ENCODE measurements around the gene OST4.

The OST4 gene

DNA sequence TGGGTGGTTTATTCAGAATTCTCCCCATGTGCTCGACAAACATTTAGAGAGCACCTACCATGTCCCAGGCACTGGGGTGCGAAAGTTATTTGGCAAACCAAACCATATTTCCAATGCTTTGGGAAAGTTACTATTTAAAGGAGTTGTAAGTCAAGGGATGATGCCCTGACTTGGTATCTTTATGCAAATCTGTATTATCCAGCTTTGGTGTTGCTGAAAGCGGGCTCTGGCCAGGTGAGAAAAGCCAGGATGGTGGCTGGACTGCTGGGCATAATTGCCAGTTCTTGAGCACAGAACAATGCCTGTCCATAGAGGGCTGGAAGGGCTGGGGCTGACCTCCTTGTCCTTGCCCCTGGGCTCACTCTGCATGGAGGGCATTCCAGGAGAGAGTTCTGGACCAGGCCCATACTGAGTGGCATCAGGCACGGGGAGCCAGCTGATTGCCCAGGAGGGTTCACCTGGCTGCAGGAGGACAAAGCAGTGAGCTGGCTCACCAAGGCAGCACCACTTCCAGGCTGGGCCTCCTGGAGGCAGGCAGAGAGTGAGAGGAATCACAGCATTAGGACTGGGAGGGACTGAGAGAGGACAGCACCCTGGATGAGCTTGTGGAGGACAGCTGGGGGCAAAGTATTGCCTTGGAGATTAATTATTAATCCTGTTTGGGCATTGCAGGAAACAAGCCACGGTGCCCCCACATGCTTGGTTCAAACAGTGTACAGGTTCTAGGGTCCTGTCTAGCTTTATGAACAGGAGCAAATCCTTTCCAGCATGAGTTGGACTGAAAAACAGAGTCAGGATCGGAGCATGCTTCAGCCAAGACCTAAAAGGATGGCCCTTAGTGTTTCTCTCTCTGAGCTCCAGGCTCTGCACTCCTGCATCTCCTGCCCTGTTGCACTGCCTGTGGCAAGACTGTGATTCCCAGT, 22.2 kb upstream of the OST4 start:
- no peak for DNase-seq (ENCODE audit: low read depth in 2 of 2)

DNA sequence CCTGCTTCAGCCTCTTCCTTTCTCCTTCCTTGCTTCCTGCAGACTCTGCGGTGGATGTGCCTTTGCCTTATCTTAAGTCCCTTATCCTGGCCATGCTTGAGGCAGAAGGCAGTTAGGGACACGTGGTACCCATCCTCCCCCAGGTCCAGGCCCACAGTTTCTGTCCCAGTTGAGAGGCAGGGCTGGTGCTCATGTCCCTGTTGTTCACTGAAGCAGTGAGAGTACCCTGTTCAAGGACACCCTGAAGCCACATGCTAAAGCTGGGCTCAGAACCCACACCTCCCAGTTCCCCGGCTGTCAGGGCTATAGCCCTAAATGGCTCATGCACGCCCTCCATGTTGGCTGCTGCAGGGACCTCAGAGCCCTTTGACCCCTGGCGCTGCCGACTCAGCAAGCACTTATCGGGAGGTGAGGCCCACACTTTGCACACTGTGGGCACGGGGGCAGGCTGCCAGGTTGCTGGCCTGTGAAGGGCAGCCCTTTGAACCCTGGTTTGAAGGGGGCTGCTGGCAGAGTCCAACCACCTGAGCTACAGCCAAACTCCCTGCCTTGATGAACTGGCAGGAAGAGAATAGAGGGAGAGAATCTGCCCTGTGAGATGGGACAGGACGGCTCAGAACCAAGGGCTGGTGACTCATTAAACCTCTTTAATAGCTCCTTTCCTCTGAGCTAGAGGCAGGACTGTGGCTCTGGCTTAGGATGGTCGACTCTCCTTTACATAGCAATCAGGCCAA, 21.4 kb upstream of the OST4 start:
- no peak for DNase-seq (ENCODE audit: low read depth in 2 of 2)

DNA sequence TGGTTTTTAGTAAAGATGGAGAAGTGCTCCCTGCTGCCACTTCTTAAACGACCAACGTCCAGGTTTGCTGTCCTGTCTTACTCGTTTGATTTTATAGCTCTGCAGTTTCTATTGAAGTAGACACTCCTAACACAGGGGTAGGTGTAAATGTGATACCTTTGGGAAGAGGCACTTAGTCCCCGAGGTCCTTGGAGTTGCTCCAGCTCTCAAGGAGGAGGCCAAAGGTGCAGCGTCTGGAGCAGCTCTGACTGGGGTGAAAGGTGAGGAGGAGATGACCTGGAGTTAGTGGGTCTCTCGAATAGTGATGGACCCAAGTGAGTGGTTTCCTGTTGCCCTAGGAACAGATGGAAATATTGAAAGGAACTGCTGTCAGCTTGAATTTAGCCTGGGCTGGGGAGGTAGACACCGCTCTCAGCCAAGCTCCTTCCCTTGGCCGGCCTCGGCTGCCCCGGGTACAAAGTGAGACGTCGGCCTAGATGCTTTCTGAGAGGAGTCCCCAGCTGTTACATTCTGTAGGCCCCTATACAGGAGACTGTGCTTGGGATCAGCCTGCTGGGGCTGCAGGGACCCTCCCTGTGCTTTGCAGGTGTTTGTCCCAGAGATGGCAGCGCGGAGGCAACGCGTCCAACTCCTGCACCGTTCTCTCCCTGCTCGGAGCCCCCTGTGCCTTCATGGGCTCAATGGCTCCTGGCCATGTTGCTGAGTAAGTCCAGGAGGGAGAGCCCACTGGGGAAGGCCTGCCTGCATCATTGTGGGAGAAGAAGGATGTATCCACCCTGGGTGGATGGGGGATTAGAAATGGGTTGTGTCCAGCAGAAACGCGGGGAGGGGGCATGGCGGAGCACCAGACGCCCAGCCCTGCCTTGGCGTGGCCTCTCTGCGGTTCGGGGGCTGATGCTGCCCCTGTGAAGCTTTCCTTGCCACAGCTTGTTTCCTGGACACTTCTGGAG, 20.6 kb upstream of the OST4 start:
- no peak for DNase-seq (ENCODE audit: low read depth in 2 of 2)

DNA sequence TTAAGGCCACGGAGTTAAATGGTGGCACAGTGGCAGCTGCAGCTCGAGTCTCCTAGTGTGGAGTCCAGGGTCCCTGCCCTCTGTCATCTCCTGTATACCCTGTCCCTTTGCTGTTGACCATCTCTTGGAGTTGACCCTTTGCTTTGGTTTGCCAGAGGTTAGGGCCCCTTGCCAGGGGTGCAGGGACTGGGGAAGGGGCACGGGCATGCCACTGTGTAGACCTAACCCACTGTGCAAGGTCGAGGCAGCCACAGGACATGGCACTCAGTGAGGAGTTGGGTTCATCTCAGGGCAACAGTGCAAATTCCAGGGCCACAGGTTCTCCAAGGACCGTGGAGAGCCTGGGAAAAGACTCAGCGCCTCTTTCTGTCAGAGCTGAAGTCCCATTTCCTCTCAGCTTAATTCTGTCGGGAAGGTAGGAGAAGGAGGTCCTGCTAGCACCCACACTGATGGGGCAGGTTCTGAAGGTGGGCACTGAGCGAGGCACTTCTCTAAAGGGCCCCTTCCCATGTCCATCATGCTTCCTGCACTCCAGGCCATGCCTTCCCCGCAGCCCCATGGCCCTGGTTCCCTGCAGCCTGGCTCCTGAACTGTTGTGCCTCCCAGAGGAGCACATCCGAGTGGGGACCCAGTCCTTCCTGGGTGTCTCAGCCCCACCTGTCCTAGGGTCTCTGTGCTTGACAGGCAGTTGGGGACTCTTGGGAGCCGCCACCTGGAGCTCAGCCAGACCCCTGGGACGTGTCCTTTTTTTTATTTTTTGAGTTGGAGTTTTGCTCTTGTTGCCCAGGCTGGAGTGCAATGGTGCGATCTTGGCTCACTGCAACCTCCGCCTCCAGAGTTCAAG, 17.9 kb upstream of the OST4 start:
- DNase-seq (ENCODE audit: low read depth in 2 of 2), result no peak

DNA sequence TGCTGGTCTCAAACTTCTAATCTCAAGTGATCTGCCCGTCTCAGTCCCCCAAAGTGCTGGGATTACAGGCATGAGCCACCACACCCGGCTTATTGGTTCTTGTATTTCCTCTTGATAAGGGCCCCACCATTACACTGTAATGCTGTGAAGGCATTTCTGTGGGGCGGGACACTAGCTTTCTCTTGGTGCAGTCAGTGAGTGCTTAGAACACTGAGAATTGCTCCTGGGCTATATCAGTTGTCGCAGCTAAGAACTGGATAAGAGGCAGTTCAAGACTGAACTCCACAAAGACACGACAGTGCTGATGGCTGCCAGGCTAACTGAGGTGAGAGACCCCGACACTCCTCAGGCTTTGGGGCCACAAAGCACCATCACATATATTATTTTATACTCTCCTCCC, 17.2 kb upstream of the OST4 start:
- DNase-seq (ENCODE audit: low read depth in 2 of 2), result no peak

DNA sequence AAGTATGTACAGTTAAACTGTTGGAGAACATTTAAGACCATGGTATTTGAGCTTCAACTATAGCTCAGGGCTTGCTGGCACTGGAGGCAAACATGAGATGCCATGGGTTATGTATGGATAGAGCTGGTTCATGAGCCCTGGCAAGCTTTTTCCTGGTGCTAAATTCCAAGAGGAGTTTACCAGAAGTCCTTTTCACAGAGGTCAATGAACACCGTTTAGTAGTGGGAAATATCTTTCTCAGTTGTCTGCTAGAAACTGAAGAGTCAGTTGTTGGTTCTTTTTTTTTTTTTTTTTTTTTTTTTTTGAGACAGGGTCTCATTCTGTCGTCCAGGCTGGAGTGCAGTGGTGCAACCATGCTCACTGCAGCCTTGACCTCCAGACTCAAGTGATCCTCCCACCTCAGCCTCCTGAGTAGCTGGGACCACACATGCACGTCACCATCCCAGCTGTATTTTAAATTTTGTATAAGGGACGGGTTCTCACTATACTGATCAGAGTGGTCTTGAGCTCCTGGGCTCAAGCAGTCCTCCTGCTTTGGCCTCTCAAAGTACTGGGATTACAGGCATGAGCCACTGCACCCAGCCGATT, 16.5 kb upstream of the OST4 start:
- no peak for DNase-seq (ENCODE audit: low read depth in 2 of 2)

DNA sequence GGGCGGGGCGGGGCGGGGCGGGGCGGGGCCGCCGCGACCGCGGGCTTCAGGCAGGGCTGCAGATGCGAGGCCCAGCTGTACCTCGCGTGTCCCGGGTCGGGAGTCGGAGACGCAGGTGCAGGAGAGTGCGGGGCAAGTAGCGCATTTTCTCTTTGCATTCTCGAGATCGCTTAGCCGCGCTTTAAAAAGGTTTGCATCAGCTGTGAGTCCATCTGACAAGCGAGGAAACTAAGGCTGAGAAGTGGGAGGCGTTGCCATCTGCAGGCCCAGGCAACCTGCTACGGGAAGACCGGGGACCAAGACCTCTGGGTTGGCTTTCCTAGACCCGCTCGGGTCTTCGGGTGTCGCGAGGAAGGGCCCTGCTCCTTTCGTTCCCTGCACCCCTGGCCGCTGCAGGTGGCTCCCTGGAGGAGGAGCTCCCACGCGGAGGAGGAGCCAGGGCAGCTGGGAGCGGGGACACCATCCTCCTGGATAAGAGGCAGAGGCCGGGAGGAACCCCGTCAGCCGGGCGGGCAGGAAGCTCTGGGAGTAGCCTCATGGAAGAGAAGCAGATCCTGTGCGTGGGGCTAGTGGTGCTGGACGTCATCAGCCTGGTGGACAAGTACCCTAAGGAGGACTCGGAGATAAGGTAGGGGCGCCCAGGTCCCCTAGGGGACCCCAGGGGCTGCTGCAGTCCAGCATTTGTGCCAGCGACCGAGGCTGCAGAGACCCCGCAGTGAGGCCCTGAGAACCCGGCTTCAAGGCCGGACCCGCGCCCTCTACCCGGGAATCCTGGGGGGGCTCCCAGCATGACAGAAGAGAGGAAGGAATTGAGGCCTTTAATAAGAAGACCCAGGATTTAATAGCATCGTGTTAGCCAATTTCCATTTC, 15.5 kb upstream of the OST4 start, which contains the start of gene KHK:
Gene KHK (plus strand): TSS at position 49 of the 870 bp plus-strand sequence. CDS start 488 bp downstream, at position 537.
- peak in 1 of 2 experiments; percentile 24 for DNase-seq (ENCODE audit: low read depth in 2 of 2)

DNA sequence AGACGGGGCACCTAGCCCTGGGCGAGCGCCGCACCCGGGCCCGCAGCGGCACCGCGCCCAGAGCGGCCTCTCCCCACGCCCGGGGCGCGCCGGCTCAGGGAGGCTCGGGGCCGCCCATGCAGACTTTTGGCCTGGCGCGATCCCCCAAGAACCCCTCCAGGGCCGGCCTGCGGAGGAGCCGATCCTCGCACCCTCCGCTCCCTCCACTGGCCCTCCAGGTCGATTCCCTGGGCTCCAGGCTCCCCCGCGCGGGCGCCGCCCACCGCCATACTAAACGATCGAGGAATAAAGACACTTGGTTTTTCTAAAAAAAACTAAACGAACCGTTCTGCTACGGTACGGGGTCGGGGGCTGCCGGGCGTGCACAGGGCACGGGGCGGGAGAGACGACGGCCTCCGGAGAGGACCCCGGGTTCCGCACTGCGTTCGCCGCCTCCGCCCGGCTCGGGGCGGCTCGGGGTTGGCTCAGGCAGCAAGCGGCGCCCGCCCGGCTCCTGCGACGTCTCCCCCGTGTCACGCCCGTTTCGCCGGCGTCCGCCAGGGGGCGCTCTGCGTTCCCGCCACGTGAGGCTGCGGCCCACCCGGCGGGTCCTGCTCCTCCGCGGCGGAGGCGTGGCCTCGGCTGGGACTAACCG, 14.8 kb upstream of the OST4 start:
- peak; percentile 95 to 97 for DNase-seq (ENCODE audit: low read depth in 2 of 2)

DNA sequence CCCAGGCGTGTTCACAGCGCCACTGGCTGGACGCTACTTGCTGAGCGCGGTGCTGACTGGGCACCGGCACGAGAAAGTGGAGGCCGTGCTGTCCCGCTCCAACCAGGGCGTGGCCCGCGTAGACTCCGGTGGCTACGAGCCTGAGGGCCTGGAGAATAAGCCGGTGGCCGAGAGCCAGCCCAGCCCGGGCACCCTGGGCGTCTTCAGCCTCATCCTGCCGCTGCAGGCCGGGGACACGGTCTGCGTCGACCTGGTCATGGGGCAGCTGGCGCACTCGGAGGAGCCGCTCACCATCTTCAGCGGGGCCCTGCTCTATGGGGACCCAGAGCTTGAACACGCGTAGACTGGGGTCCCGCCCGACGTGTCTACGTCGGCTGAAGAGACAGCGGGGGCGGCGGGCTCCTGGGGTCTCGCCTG, 14.2 kb upstream of the OST4 start:
- peak in 1 of 2 experiments; percentile 32 for DNase-seq (ENCODE audit: low read depth in 2 of 2)

DNA sequence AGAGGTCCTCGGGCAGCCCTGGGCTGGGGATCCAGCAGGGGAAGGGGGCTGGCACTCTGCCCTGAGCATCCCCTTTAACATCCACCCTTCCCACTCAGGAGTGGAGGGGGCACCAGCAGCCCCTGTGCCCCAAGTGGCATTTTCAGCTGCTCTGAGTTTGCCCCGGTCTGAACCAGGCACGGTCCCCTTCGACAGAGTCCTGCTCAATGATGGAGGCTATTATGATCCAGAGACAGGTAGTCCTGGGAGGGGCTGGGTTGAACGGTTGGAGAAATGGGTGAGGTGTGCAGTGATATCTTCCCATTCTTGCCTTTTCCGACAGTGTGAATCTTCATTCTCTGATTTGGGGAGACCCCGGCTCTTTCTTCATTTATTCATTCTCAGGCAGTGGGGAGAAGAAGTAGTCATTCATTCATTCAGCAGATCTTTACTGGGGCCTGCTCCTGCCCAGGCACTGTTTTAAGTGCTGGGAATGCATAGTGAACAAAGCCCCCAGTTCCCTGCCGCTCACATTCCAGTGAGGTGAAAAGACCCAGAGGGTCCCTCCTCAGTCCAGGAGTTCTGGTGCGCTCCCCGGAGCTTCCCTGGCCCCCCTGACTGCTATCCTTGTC, 13.7 kb upstream of the OST4 start:
- DNase-seq (ENCODE audit: low read depth in 2 of 2), result no peak

DNA sequence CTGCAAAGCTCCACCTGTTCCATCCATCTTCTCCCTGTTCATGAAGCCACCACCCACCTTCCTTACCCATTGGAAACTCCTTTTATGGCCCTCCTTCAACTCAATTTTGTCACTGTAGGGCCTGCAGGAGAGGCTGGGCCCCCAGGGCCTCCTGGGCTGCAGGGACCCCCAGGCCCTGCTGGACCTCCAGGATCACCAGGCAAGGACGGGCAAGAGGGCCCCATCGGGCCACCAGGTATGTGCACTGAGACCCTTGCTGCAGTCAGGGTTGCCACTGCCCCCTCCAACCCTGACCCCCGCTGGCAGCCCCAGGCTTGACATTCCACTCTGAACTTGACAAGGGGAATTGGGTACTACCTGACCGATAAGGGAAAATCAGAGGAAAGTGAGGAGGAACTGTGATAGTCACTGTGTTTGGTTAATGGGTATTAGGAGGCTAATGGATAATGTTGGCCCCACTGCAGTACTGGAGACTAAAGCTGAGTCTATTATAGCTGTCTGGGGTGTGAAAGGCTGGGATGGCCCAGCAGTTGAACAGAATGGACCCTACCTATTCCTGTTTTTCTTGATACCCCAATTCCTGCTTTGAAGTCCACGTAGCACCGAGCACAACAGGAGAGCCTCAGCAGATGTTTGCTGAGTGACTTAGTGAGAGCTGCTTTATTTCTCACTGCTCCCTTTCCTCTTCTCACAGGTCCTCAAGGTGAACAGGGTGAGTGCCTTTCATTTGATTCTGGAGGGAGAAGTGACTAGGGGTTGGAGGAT, 13.0 kb upstream of the OST4 start:
- no peak for DNase-seq (ENCODE audit: low read depth in 2 of 2)

DNA sequence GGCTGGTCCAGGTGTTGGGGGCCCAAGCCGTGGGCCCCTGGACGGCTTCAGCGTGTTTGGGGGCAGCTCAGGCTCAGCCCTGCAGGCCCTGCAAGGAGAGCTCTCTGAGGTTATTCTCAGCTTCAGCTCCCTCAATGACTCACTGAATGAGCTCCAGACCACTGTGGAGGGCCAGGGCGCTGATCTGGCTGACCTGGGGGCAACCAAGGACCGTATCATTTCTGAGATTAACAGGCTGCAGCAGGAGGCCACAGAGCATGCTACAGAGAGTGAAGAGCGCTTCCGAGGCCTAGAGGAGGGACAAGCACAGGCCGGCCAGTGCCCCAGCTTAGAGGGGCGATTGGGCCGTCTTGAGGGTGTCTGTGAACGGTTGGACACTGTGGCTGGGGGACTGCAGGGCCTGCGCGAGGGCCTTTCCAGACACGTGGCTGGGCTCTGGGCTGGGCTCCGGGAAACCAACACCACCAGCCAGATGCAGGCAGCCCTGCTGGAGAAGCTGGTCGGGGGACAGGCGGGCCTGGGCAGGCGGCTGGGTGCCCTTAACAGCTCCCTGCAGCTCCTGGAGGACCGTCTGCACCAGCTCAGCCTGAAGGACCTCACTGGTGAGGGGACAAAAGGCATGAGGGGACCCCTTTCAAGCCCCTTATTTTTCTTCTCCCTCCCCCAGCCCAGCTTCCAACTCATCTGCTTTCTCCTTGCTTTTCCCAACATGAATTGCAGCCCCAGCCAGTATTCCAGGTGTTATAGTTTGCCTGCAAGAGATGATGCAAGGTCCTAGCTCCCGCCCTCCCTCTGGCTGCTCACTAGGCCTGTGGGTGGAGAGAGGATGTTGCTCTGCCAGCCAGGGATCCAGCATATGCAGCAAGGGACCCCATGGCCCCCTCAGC, 12.2 kb upstream of the OST4 start:
- no peak for DNase-seq (ENCODE audit: low read depth in 2 of 2)

DNA sequence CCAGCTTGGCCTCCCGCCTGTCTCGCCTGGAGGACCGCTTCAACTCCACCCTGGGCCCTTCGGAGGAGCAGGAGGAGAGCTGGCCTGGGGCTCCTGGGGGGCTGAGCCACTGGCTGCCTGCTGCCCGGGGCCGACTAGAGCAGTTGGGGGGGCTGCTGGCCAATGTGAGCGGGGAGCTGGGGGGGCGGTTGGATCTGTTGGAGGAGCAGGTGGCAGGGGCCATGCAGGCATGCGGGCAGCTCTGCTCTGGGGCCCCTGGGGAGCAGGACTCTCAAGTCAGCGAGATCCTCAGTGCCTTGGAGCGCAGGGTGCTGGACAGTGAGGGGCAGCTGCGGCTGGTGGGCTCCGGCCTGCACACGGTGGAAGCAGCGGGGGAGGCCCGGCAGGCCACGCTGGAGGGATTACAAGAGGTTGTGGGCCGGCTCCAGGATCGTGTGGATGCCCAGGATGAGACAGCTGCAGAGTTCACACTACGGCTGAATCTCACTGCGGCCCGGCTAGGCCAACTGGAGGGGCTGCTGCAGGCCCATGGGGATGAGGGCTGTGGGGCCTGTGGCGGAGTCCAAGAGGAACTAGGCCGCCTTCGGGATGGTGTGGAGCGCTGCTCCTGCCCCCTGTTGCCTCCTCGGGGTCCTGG, 11.4 kb upstream of the OST4 start:
- no peak for DNase-seq (ENCODE audit: low read depth in 2 of 2)

DNA sequence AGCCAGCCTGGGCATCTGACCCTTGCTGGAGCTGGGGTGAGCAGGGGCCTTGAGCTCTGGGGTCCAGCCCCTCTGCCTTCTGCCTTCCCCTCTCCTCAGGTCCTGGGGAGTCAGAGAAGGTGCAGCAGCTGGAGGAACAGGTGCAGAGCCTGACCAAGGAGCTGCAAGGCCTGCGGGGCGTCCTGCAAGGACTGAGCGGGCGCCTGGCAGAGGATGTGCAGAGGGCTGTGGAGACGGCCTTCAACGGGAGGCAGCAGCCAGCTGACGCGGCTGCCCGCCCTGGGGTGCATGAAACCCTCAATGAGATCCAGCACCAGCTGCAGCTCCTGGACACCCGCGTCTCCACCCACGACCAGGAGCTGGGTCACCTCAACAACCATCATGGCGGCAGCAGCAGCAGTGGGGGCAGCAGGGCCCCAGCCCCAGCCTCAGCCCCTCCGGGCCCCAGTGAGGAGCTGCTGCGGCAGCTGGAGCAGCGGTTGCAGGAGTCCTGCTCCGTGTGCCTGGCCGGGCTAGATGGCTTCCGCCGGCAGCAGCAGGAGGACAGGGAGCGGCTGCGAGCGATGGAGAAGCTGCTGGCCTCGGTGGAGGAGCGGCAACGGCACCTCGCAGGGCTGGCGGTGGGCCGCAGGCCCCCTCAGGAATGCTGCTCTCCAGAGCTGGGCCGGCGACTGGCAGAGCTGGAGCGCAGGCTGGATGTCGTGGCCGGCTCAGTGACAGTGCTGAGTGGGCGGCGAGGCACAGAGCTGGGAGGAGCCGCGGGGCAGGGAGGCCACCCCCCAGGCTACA, 10.7 kb upstream of the OST4 start:
- DNase-seq (ENCODE audit: low read depth in 2 of 2), result no peak

DNA sequence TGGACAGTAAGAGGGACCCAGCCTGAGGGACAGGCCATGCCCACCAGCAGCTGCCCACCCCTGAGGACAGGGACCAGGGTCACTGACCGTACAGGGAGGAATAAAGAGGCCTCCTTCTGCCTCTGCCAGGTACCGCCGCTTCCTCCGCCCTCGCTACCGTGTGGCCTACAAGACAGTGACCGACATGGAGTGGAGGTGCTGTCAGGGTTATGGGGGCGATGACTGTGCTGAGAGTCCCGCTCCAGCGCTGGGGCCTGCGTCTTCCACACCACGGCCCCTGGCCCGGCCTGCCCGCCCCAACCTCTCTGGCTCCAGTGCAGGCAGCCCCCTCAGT, 9.1 kb upstream of the OST4 start:
- DNase-seq (ENCODE audit: low read depth in 2 of 2), result no peak

DNA sequence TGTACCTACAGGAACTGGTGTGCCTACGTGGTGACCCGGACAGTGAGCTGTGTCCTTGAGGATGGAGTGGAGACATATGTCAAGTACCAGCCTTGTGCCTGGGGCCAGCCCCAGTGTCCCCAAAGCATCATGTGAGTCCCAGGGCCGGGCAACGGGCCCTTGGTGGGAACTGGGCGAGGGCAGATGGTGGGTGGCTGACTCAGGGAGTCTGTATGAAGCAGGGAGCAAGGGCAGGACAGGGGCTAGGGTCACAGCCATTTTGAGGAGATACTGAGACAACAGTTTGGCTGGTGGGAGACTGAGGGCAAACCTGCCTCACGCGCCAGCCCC, 8.7 kb upstream of the OST4 start:
- no peak for DNase-seq (ENCODE audit: low read depth in 2 of 2)

Data from stimulated activated CD4-positive, alpha-beta T cell treated with anti-CD3 and anti-CD28 coated beads, Interleukin-12 subunit alpha, Interleukin-12 subunit beta, amount 100 ng/mL, for 24 hours (primary cell).